GM19035 (cell line): ENCODE data around the gene PPP1R3C.

Experiments used
- ATAC-seq: cut with Tn5 transposase; IDR thresholded peaks from one replicate; pipeline ENCODE4 v1.9.1; 2021; ENCODE audit not compliant: unreplicated experiment

The PPP1R3C gene

DNA sequence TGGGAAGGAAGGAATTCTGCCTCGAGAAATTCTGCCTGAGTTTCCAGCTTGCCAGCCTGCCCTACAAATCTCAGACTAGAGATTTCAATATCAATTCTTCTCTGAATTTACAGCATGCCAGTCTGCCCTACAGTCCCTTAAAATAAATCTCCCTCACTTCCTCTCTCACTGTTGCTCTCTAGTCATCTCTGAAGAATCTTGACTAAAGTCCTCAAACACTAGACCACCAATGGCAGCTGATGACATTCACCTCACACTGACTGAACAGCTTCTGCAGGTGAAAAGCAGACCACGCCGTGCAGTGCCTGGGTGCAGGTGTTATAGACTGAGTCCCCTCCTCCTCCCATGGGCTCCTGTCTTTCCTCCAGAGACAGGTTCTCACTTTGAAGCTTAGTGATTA lies 30.4 kb downstream of the PPP1R3C start:
- no peak for ATAC-seq

DNA sequence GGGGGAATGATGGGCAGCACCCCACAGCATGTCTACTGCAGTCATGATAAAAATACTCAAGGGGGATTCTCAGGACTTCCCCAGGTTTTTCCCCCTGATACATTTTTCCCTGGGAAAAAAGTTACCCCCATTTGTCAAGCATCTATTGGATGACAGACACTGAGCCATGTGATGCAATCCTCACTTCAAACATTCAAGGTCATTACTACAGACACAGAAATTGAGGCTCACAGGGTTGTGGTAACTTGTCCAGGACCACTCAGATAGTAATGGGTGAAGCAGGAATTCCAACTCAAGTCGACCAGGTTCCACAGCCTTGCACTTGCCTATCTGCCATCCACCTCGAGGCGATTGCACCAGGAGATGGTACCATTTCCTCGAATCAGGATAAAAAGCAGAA lies 31.7 kb downstream of the PPP1R3C start:
- ATAC-seq: no peak

DNA sequence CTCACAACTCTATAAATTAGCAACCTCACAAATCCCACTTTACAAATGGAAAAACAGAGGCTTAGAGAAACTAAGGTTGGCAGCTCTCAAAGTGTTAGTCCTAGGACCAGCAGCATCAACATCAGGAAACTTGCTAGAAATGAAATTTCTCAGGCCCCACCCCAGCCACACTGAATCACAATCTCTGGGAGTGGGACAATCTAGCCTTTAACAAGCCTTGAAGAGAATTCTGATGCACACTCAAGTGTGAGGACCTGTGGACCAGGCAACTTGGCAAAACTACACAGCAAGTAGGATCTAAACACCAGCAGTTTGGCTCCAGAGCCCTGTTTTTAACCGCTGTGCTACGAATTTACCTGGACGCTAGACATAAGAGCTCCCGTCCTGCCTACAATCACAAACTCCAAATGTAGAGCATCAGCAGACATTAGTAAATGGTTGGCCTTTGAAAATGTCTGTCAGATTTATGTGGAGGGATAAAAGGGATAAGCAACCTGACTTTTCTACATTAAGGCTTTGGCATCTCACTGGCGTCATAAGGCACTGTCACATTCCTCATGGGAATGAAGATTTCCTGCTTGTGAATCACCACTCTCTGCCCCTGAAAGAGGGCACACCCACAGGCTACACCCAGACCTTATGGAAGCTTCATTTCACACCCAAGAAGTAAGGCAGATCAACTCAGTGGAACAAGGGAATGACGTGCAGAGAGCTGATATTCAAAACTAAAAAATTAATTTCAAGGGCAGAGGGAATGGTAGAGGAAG lies 34.5 kb downstream of the PPP1R3C start:
- ATAC-seq: no peak

DNA sequence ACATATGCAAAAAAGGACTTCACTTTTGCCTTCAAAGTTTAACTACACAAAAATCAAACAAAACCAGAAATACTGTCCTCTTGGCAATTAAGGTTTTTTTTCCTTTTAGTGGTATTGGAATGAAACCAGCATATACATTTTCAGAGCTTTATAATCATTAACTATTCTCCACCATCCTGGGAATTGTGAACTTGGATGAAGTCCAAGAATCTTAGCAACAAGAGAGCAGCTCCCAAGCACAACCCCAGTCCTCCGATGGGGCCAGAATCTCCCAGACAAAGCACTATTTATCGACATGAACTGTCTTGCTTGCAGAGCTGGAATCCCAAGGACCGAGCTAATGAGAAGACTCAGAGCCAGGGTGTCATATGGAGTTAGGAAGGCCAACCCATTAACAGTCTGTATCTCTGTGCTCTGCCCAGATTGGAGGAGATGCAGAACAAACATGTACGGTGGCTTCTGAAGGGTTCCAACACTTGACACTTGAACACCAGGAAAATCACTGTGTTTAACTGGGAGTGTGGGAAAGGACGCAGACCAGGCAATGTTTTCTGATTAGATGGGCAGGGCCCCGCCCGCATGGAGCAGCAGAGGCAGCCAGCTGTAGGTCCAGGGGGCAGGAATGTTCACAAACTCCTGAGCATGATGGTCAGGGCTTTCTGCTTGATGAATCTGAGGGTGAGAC lies 35.5 kb downstream of the PPP1R3C start:
- ATAC-seq: no peak

DNA sequence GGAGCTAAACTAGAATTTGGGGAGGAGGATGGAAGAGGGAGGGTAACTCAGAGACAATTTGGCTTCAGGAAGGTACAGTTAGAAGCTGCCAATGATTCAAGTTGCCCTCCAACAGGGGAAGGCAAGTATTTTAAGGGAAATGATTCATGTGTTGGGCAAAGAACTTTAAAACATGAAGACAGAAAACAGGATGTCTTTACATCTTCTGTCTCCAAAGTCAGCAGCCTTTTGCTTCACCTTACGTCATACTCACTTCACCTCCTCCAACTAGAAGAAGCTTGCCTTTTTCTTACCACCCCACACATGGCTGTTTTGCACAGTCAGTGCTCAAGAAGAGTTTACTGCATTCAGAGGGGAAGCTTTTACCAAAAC lies 36.1 kb downstream of the PPP1R3C start:
- no peak for ATAC-seq

DNA sequence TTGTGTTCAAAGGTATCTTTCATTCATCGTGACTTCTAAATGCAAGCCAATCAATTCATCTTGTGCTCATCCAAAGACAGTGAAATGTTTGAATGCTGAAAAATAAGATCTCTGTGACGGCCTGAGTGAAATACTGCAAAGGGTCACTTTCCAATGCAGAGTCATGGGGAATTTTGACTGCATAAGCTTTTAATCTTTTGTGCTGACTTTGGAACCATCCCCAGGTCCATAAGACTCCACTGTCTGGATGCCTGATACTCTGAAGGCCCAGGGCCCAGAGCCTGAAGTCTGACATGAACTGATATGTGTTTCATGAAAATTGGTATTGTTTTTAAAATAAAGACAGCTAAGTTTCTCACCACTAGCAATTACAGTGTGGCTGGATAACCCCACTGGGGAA lies 39.0 kb downstream of the PPP1R3C start:
- ATAC-seq: no peak

DNA sequence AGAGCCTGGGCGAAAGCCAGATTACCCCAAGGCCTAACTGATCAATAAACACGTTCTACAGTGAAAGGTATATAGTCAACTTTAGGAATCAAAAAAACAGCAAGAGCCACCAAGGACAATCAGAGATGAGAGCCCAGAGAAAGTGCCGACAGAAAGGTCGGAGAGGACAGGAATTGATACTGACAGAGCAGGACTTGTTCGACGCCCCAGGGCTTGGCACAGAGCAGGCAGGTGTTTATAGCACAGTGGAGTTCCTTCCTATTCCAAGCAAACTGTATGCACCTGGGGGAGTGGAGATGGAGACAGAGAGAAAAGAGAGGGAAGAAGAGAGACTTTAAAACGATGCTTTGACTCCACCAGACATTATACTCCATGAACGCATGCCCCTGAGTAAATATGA lies 39.5 kb downstream of the PPP1R3C start:
- ATAC-seq: no peak

DNA sequence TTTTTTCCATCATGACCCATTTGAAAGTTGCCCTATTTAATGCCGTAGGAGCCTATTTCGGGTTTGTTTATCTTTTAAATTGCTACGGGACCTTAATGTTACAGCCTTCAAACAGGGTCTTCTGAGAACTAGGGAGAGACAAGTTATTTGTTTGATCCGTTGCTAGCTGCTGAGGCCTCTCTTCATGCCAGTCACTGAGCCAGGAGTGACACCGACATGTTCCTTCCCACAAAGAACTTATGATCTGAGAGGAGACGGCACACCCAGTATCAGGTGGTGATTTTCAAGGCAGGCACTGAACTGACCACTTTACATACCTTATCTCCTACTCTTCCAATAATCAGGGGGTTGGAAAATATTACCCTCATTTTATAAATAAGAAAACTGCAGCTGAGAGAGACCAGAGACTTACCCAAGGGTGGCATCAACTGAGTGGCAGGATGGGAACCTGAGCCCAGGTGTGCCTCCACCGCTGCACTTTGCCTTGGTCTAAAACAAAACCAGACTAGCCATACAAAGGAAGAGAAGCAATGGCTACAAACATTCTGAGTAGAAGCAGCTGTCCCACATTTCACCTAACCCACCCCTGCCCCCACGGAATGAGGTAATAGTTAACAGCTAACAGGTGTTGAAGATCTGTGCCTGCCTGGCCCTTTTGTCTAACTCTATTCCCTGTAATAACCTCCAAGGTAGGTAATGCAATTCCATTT lies 40.5 kb downstream of the PPP1R3C start:
- no peak for ATAC-seq

DNA sequence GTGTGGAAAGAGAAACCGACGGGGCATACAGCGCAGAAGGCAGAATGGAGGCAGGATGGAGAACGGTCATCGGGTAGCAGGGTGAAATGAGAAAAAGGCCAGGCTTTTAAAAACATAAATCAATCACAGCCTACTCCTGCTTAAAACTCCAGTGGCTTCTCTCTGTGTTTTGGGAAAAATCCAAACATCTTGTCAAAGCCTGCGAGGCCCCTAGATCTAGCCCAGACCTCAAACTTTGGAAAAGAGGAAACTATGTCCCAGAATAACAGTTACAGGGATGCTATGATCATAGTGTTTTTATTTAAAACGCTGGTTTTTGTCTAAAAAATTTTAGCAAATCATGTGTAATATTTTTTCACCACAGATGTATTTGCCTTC lies 41.1 kb downstream of the PPP1R3C start:
- no peak for ATAC-seq

DNA sequence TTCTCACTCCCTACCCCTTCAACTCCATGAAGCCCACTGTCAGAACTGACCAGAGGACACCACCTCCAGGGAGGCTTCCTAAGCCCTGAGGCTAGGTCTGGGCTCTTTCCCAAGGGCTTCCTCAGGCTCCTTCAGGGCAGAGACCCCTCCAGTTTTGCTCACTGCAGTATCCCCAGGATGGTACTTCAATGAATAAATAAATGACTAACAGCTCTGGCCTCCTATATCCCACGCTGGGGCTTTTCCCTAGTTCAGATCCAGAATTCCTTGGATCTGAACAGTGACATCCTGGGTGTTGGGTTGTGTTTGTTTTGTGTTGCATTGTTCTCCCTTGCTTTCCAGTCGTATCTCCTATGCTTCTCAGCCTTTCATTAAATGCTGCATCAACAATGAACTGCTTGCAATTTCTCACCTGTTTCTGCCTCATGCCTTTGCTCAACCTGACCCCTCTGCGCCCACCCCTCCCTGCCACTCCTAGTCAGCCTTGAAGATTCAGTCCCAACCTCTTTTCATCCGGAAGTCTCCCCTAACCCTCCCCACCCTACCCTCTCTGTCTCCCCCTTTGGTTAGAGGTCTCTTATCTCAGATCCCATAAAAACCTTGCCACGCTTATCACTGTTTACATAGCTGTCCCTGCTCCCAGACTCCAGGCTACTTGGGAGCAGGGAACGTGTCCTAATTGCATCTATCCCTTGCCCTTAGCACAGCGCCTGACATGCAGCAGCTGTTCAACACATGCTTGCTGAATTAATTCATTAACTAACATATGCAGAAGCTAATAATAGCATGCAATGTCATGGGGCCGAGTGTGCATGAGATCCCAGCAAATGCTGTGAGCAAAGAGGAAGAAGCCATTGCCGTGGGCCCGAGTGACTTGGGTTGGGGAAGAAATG lies 41.7 kb downstream of the PPP1R3C start:
- no peak for ATAC-seq

DNA sequence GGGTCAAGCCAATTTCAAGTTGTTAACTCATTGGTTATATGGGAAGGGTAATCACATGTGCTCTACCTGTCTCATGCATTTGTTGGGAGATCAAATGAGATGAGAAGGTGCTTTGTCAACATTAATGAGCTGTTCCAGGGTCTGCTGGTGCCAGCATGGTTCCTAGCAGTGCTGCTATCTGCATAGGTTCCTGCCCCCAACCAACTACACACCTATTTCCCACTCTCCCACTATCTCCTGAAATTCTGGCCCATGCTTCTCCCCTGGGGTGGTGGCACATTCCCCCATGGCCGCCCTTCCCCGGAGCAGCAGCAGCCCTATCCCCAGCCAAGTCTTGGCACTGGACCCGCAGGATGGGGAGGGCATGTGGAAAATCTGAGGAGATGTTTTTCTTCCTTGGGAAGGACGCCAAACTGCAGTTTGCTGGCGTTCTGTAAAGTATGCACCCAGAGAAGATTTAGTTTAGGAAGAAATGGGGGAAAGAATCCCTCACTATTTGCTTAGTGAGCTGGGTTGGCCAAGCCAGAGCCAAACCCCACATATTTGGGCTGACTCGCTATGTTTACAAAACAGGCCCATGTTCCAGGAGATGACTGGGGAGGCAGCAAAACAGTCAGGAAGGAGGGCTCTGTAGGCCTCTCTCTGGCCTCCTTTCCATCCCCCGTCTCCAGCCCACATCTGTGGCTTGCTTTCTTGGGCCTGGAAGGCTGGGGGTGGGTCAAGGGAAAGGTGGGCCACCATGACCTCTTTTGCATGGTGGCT lies 42.5 kb downstream of the PPP1R3C start:
- no peak for ATAC-seq

DNA sequence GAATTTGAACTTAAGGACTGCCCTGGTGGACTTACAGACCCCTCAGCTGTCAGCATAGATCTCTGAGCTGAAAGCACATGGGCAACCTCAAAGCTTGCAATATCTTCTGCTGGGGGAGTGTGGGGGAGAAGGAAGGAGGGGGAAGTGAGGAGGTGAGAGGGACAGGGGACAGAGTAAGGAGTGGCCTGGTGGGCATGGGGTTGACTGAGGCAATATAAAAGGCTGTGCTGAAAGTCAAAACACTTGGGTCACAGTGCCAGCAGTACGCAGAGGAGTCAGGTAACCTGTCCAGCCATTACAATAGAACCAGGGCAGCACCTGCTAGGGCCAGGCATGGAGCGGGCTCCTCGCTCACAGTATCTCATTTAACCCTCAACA lies 43.2 kb downstream of the PPP1R3C start:
- no peak for ATAC-seq

DNA sequence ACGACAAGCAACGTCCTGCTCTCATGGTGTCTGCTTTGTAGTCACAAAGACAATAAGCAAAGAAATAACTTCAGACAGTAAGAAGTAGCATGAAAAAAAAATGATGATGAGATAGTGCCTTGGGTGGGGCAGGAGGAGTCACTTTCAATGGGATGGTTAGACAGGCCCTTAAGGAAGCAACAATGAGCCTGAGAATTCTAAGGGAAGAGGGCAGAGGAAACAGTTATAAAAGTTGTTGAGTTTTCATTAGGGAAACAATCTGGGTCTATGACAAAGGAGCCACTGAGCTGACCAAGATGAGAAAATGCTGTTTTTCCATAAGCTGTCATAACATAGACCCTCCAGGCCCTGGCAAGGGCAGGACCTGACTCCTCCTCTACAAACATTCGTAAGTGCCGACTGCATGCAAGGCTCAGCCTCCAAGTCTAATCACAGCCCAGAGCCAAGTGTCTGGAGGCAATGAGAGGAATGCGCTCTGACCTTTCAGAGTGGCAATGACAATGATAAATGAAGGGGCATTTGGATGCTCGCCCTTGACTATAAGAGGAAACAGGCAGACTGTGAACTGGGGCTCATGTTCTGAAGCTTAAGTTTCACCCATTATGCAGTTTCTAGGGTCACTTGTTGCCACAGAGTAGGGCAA lies 43.7 kb downstream of the PPP1R3C start:
- ATAC-seq: no peak

DNA sequence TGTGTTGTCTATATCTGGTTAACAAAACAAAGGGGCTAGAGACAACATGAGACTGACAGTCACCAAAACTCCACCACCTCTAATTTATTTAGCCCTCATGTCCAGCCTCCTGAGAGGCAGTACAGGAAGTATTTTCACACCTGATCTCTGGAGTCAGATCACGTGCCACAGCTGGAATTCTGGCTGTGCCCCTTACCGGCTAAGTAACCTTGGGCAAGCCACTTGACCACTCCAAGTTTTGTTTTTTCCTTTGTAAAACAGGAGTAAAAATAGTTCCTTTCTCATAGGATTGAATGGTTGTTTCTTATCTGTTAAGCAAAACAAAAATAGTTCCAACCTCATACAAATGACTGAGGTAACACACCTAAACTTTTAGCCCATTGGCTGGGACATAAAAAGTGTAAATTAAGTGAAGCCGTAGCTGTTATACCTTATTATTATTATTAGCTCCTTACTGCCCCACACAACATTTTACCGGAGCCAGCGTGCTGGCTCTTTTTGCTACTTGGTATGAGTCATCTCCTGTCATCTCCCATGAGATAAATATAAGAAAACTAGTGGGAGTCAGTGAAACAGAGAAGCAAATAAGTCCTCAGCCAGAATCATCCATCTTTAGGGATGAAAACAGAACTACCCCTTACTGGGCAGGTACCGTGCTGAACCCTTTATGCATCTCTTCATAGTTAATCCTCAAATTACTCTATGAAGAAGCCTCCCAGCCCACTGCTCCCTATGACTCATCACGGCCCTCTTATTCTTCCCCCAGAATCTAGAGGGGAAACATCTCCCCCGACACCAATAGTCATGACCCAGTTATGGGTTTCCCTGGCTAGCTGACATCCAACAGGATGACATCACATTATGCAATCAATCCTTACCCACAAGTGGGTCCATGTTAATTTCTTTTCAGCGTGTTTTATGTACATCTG lies 44.9 kb downstream of the PPP1R3C start:
- ATAC-seq: no peak

DNA sequence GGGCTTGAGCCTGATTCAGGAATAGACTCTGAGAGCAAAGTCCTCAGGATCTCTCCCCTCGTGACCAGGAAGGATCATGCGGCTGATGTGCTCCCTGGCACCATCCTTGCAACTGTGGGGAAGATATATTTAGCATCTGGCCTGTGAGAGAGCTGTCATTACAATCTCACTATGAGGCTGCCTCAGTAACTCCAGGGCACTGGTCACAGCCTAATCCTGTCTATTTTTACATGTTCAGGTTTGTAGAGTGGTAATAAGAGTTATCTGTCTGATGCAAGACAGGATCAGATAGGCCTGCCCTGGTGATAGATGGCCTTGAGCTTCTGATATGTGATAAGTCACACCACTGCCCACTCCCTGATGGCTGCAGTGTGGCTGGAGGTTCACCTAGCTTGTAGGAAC lies 50.7 kb downstream of the PPP1R3C start:
- no peak for ATAC-seq

DNA sequence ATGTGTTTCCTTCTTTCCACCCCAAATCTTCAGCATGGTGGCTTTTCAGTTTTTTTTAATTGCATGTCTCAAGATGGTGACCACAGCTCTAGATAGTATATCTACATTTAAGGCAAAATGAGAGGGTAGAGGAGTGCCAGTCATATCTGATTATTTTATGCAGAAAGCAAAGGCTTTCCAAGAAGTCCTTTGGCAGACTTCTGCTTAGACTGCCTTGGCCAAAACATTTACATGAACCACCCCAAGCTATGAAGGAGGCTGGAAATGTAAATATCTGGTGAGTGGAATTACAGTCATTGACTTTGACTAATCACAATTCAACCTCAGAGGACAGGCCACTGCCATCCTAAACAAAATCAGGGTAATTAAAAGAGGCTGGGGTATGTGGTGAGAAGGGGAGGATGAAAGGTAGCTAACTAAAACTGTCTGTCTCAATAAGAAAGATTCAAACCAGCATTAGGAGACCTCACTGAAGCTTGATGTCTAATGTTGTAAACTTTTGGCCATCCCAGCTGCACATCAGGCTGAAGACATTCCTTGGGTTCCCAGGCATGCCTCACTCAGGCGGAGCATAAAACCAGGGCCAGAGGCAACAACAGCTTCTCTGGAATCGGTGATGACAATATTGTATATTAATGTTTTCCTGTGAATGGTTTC lies 53.4 kb downstream of the PPP1R3C start:
- ATAC-seq: no peak
